IMR-90 (cell line): ENCODE results near the gene AUTS2. TPM values are rescaled to one million over a fixed set of nuclear protein-coding genes. Genes with fewer than 3 reads are reported as not detected.

Experiments
- ATAC-seq: fragments of 200-7000 bp; cut with Tn5 transposase; 2 replicates; pipeline ENCODE4 v1.9.1; 2020; ENCODE audit warnings: low read depth, mild to moderate bottlenecking, moderate library complexity
- BruUV-seq: library from RNA; stranded (reverse); fragments of 400-500 nt; replicated peaks from 2 replicates; lab custom pipeline; 2021; lab: Mats Ljungman, UMichigan
- CTCF ChIA-PET: fragments of 300-600 bp; formaldehyde crosslinking; extraction: SDS; loops from one replicate; lab custom pipeline; 2021; ENCODE audit warnings: antibody characterized with exemption; lab: Yijun Ruan, JAX
- POLR2A ChIA-PET: fragments of 300-600 bp; sonication (Branson Sonifier 250); formaldehyde crosslinking; loops from one replicate; lab custom pipeline; 2022; ENCODE audit warnings: antibody characterized with exemption; ENCODE audit not compliant: unreplicated experiment; lab: Charles Lee
- DNase-seq: peaks from one replicate; pipeline ENCODE4 v3.0.0; 2013
- H2AFZ ChIP-seq: replicated peaks from 2 replicates; pipeline ENCODE3; 2013; ENCODE audit warnings: low read length, mild to moderate bottlenecking; ENCODE audit not compliant: poor library complexity
- H2AK5ac ChIP-seq: 2 replicates; pipeline ENCODE4 v1.6.1; 2013; ENCODE audit warnings: low read depth, low read length, inconsistent platforms
- H2AK9ac ChIP-seq: replicated peaks from 2 replicates; pipeline ENCODE3; 2013; ENCODE audit warnings: mild to moderate bottlenecking, low read depth, low read length, moderate library complexity; ENCODE audit not compliant: poor library complexity
- H2BK120ac ChIP-seq: 2 replicates; pipeline ENCODE4 v1.6.1; 2013; ENCODE audit warnings: low read depth, low read length, inconsistent platforms
- H2BK15ac ChIP-seq: 3 replicates; pipeline ENCODE4 v1.6.1; 2013; ENCODE audit warnings: low read depth, low read length, inconsistent platforms
- H2BK20ac ChIP-seq: 2 replicates; pipeline ENCODE4 v1.6.1; 2013; ENCODE audit warnings: low read depth, mild to moderate bottlenecking, inconsistent platforms, low read length, moderate library complexity
- H2BK5ac ChIP-seq: 2 replicates; pipeline ENCODE4 v1.6.1; 2013; ENCODE audit warnings: mild to moderate bottlenecking, low read depth, low read length, inconsistent platforms; ENCODE audit not compliant: poor library complexity, severe bottlenecking
- H3K14ac ChIP-seq: replicated peaks from 2 replicates; pipeline ENCODE4 v1.6.1; 2013; ENCODE audit warnings: low read depth, low read length, inconsistent platforms
- H3K18ac ChIP-seq: 2 replicates; pipeline ENCODE4 v1.6.1; 2013; ENCODE audit warnings: low read depth, low read length, control low read depth
- H3K23ac ChIP-seq: 2 replicates; pipeline ENCODE4 v1.6.1; 2013; ENCODE audit warnings: low read depth, low read length, inconsistent platforms
- H3K27ac ChIP-seq: 2 replicates; pipeline ENCODE4 v1.5.1; 2013; ENCODE audit warnings: mild to moderate bottlenecking, control low read depth, low read length; ENCODE audit not compliant: insufficient read depth
- H3K27me3 ChIP-seq: 2 replicates; pipeline ENCODE4 v1.6.1; 2013; ENCODE audit warnings: low read length; ENCODE audit not compliant: control insufficient read depth, insufficient read depth
- H3K36me3 ChIP-seq: 2 replicates; pipeline ENCODE4 v1.6.1; 2013; ENCODE audit warnings: low read length, mixed read lengths; ENCODE audit not compliant: control insufficient read depth, insufficient read depth
- H3K4ac ChIP-seq: 2 replicates; pipeline ENCODE4 v1.6.1; 2013; ENCODE audit warnings: low read depth, low read length, inconsistent platforms
- H3K4me1 ChIP-seq: 2 replicates; pipeline ENCODE4 v1.6.1; 2013; ENCODE audit warnings: low read length, mixed read lengths; ENCODE audit not compliant: control insufficient read depth, insufficient read depth
- H3K4me2 ChIP-seq: 2 replicates; pipeline ENCODE4 v1.6.1; 2013; ENCODE audit warnings: low read depth, mild to moderate bottlenecking, control low read depth, low read length, moderate library complexity
- H3K4me3 ChIP-seq: 2 replicates; pipeline ENCODE4 v1.5.1; 2013; ENCODE audit warnings: low read depth, mild to moderate bottlenecking, control low read depth, low read length, moderate library complexity; ENCODE audit not compliant: insufficient read depth
- H3K56ac ChIP-seq: 2 replicates; pipeline ENCODE4 v1.6.1; 2013; ENCODE audit warnings: low read length, inconsistent platforms; ENCODE audit not compliant: insufficient read depth; ENCODE audit errors: extremely low read depth
- H3K79me1 ChIP-seq, 2 experiments: 2 replicates each; pipeline ENCODE4 v1.6.1; 2013; ENCODE audit warnings: low read length in 2 of 2, inconsistent platforms in 1 of 2, low read depth in 1 of 2
- H3K9ac ChIP-seq: 2 replicates; pipeline ENCODE4 v1.6.1; 2013; ENCODE audit warnings: low read depth, low read length, control low read depth
- H3K9me1 ChIP-seq: 2 replicates; pipeline ENCODE4 v1.6.1; 2013; ENCODE audit warnings: low read length, inconsistent platforms; ENCODE audit not compliant: insufficient read depth
- H3K9me3 ChIP-seq: 2 replicates; pipeline ENCODE4 v1.6.1; 2013; ENCODE audit warnings: low read length; ENCODE audit not compliant: control insufficient read depth, insufficient read depth
- H4K20me1 ChIP-seq: 2 replicates; pipeline ENCODE4 v1.6.1; 2013; ENCODE audit warnings: low read length, inconsistent platforms; ENCODE audit not compliant: insufficient read depth
- H4K5ac ChIP-seq: 2 replicates; pipeline ENCODE4 v1.6.1; 2013; ENCODE audit warnings: mild to moderate bottlenecking, low read depth, low read length, control low read depth
- H4K8ac ChIP-seq, 2 experiments: 2 replicates each; pipeline ENCODE4 v1.6.1; 2013; ENCODE audit warnings: low read depth in 2 of 2, low read length in 2 of 2, control low read depth in 1 of 2, inconsistent platforms in 1 of 2
- H4K91ac ChIP-seq: 2 replicates; pipeline ENCODE4 v1.6.1; 2013; ENCODE audit warnings: low read depth, low read length, inconsistent platforms; ENCODE audit not compliant: insufficient read depth
- BHLHE40 ChIP-seq: fragments of 150-350 bp; IDR thresholded peaks from 2 replicates; pipeline ENCODE4 v1.6.1; 2016; ENCODE audit warnings: mild to moderate bottlenecking, low read depth, low read length
- CEBPB ChIP-seq: IDR thresholded peaks from 2 replicates; pipeline ENCODE4 v1.6.1; 2012; ENCODE audit warnings: low read depth, low read length, improper control_type of control experiment
- MAFK ChIP-seq: IDR thresholded peaks from 2 replicates; pipeline ENCODE4 v1.6.1; 2012; ENCODE audit warnings: low read depth, low read length, improper control_type of control experiment
- MXI1 ChIP-seq: IDR thresholded peaks from 2 replicates; pipeline ENCODE4 v1.6.1; 2012; ENCODE audit warnings: low read depth, mild to moderate bottlenecking, low read length, moderate library complexity, borderline replicate concordance
- POLR2A ChIP-seq: IDR thresholded peaks from 2 replicates; pipeline ENCODE4 v1.6.1; 2012; ENCODE audit warnings: mild to moderate bottlenecking, low read depth, low read length
- RAD21 ChIP-seq: IDR thresholded peaks from 2 replicates; pipeline ENCODE4 v1.6.1; 2012; ENCODE audit warnings: low read length, improper control_type of control experiment
- RCOR1 ChIP-seq: IDR thresholded peaks from 2 replicates; pipeline ENCODE4 v1.6.1; 2012; ENCODE audit warnings: mild to moderate bottlenecking, low read length, improper control_type of control experiment; ENCODE audit not compliant: insufficient replicate concordance
- SMC3 ChIP-seq: fragments of 150-350 bp; IDR thresholded peaks from 2 replicates; pipeline ENCODE4 v1.6.1; 2016; ENCODE audit warnings: low read depth, mild to moderate bottlenecking, antibody characterized with exemption, low read length, moderate library complexity
- USF2 ChIP-seq: fragments of 150-350 bp; IDR thresholded peaks from 2 replicates; pipeline ENCODE4 v1.6.1; 2017; ENCODE audit warnings: mild to moderate bottlenecking, antibody characterized with exemption, low read length, low read depth
- WGBS, 2 experiments: methylation state at CpG; one replicate each; pipeline versions ENCODE4 v1.1.5 to v1.1.7; 2013; ENCODE audit warnings: missing lambda C conversion rate in 2 of 2; ENCODE audit not compliant: insufficient read length in 1 of 2; ENCODE audit errors: extremely low coverage in 2 of 2; 5-methylcytosine and 5-hydroxymethylcytosine counted together
- dilution Hi-C: fragments of 300-500 bp; cut with HindIII; formaldehyde crosslinking; loops from one replicate; pipeline ENCODE4 v1.14.3; 2018; ENCODE audit warnings: low sequenced_read_pairs; ENCODE audit not compliant: unreplicated experiment
- in situ Hi-C: fragments of 300-500 bp; cut with MboI; formaldehyde crosslinking; loops from 3 replicates; pipeline ENCODE4 v1.14.3; 2019; ENCODE audit warnings: low sequenced_read_pairs, inconsistent platforms, mixed read lengths
- intact Hi-C: fragments of 100-400 bp; cut with micrococcal nuclease; formaldehyde crosslinking; loops from 2 replicates; pipeline ENCODE4 v1.10.0; 2022
- polyA plus RNA-seq, 3 experiments: library from polyadenylated mRNA; depleted of rRNA; stranded (reverse); fragments of >200 nt; gene quantifications; 2 replicates each; pipeline ENCODE4 v1.2.3, GENCODE V29; 2012; ENCODE audit warnings: low replicate concordance in 1 of 3
- total RNA-seq: library from RNA; depleted of rRNA; stranded (reverse); fragments of >200 nt; gene quantifications from 2 replicates; pipeline ENCODE4 v1.2.3, GENCODE V29; 2012
- TF ChIP-seq, protein P1 (sequence below): conservative IDR thresholded peaks from 2 replicates; pipeline ENCODE4 v1.5.1; 2012; ENCODE audit warnings: mild to moderate bottlenecking, low read depth, low read length, improper control_type of control experiment

AUTS2 gene
- total and polyA plus RNA-seq, 2 of the 4 experiments (the other 2 are of a cell fraction) = 0.90 to 3.0 TPM

DNA sequence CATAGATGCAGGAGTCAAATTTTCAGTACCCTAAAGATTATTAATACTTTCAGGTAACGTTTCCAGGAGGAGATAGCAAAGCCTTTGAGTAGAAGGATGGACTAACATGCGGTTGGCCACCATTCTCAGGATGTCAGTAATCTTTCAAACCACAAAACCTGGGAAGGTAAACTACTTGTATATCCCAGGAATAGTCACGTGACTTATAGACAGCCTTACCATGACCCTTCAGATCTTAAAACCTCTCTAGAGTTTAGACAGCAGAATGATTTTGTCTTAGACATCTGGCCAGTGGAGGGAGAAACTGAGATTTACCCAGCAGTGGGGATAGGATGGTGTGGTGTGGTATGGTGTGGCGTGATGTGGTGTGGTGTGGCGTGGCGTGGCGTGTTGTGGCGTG is 1085.9 kb downstream of the AUTS2 start (continued):
- TF ChIP-seq USF2 (no peak), BHLHE40 (no peak)

- in situ Hi-C loops = no loop called here
- no peak for TF ChIP-seq RCOR1
- TF ChIP-seq MXI1 = no peak
- no peak for TF ChIP-seq POLR2A
- no peak for TF ChIP-seq RAD21
- TF ChIP-seq, protein P1, sequence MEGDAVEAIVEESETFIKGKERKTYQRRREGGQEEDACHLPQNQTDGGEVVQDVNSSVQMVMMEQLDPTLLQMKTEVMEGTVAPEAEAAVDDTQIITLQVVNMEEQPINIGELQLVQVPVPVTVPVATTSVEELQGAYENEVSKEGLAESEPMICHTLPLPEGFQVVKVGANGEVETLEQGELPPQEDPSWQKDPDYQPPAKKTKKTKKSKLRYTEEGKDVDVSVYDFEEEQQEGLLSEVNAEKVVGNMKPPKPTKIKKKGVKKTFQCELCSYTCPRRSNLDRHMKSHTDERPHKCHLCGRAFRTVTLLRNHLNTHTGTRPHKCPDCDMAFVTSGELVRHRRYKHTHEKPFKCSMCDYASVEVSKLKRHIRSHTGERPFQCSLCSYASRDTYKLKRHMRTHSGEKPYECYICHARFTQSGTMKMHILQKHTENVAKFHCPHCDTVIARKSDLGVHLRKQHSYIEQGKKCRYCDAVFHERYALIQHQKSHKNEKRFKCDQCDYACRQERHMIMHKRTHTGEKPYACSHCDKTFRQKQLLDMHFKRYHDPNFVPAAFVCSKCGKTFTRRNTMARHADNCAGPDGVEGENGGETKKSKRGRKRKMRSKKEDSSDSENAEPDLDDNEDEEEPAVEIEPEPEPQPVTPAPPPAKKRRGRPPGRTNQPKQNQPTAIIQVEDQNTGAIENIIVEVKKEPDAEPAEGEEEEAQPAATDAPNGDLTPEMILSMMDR = no peak
- no peak for TF ChIP-seq MAFK
- no peak for TF ChIP-seq SMC3
- no peak for TF ChIP-seq USF2
- TF ChIP-seq CEBPB = no peak
- Histone ChIP-seq H2AFZ (peak overlapping the region; percentile 90), H3K9me1 (peaks cover 2% of the 10 kb centered on the region; the same call in 1 of the 2 replicates), H2BK120ac (no peak overlapping the region), H3K9ac (no peak overlapping the region), H4K91ac (no peak overlapping the region), H3K4me3 (peak overlapping the region; percentile 90), H2AK5ac (no peak overlapping the region), H3K27ac (no peak overlapping the region), H3K36me3 (no peaks in the 10 kb centered on the region), H4K20me1 (no peaks in the 10 kb centered on the region), H3K14ac (no peak overlapping the region), H3K4me2 (peak overlapping the region; percentile 16; the same call in 1 of the 2 replicates), H3K79me1 (peaks cover 0 to 6% of the 10 kb centered on the region in 2 experiments; a peak in 1 of 4 replicates), H3K56ac (no peak overlapping the region), H3K4ac (0 out of 2 replicates have a peak overlapping the region, but pooled peaks have one; percentile 12), H2BK15ac (no peak overlapping the region), H3K4me1 (peaks cover 4% of the 10 kb centered on the region), H3K23ac (no peak overlapping the region), H2BK20ac (no peak overlapping the region), H4K8ac (no peak overlapping the region), H2BK5ac (no peak overlapping the region), H3K18ac (no peak overlapping the region), H2AK9ac (peak overlapping the region; percentile 57), H3K9me3 (no peaks in the 10 kb centered on the region), H4K5ac (no peak overlapping the region), H3K27me3 (no peaks in the 10 kb centered on the region; the same call in 1 of the 2 replicates)
- intact Hi-C loops = loop anchor here (10.0 kb wide), 1 partner anchor 1099 kb away; the partner anchor contains the start of gene AUTS2
- no TSS peak for BruUV-seq
- CTCF ChIA-PET = no interaction called here
- ATAC-seq = no peak
- DNase-seq = no peak
- 0% methylated on average over 1 of the region's 9 CpGs; no CpG with 5 or more reads in 1 of the 2 experiments for WGBS, 2 experiments
- dilution Hi-C loops = no loop called here
- POLR2A ChIA-PET = no interaction called here
Observed at GRCh38 chr7:70693321-70693685, 1095.0 kb downstream of the AUTS2 start.
